GM21360 (cell line): ENCODE data around the gene IL17D.
"Not testable (repeated sequence)": the region's sequence is repeated elsewhere in the genome, so short reads cannot be mapped to it uniquely, and the experiment has no call there.

ENCODE experiments used
- ATAC-seq: cut with Tn5 transposase; IDR thresholded peaks from one replicate; pipeline ENCODE4 v1.9.1; 2021; ENCODE audit warnings: mild to moderate bottlenecking, moderate library complexity; ENCODE audit not compliant: unreplicated experiment

Gene IL17D

GRCh38 chr13:20717581-20718542 is 14.4 kb downstream of the IL17D start:
- ATAC-seq: no peak

DNA sequence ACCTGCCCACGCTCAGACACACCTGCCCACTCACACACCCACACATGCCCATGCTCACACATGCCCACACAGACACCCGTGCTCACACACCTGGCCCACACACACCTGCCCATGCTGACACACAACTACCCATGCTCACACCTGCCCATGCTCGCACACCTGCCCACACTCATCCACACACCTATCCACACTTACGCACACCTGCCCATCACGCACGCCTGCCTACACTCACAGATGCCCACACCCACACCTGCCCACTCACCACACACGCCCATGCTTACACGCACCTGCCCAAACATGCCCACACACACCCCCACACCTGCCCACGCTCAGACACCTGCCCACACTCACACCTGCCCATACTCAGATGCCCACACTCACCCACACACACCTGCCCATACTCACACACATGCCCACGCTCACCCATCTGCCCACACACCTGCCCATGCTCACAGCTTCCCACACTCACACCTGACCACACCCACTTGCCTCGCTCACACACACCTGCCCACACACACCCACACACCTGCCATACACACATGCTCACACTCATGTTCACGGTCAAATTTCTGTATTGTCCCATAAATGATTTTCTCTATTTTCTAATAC is 15.6 kb downstream of the IL17D start:
- no peak for ATAC-seq

- no peak for ATAC-seq
Measured at GRCh38 chr13:20719783-20720182, 16.3 kb downstream of the IL17D start.

DNA sequence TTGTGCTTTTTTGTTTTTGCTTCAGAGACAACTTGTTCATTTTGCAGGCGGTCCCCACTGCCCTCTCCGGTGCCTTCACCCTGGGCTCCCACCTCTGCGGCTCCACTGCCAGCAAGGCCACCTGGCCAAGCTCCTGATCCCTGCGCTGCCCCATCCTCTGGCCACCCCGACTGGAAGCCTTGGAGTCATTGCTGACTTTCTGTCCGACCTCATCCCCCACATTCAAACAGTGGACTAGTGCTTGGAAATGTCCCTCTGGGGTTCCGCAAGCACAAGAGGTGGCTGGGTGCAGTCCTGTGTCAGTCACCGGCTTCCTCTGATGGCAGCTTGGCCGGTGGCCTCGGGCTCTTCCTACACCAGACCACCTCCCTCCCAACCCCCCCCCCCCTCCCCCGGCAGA is 17.0 kb downstream of the IL17D start:
- ATAC-seq: no peak

GRCh38 chr13:20721058-20721453 is 17.6 kb downstream of the IL17D start:
- ATAC-seq: no peak

DNA sequence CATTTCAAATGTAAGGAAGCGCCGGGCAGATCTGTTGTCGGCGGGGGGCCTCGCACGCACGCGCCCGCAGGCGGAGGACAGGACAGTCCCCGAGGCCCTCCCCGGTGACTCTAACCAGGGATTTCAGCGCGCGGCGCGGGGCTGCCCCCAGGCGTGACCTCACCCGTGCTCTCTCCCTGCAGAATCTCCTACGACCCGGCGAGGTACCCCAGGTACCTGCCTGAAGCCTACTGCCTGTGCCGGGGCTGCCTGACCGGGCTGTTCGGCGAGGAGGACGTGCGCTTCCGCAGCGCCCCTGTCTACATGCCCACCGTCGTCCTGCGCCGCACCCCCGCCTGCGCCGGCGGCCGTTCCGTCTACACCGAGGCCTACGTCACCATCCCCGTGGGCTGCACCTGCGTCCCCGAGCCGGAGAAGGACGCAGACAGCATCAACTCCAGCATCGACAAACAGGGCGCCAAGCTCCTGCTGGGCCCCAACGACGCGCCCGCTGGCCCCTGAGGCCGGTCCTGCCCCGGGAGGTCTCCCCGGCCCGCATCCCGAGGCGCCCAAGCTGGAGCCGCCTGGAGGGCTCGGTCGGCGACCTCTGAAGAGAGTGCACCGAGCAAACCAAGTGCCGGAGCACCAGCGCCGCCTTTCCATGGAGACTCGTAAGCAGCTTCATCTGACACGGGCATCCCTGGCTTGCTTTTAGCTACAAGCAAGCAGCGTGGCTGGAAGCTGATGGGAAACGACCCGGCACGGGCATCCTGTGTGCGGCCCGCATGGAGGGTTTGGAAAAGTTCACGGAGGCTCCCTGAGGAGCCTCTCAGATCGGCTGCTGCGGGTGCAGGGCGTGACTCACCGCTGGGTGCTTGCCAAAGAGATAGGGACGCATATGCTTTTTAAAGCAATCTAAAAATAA is 18.2 kb downstream of the IL17D start:
- no peak for ATAC-seq

GRCh38 chr13:20727856-20728255 is 24.4 kb downstream of the IL17D start:
- ATAC-seq: no peak

DNA sequence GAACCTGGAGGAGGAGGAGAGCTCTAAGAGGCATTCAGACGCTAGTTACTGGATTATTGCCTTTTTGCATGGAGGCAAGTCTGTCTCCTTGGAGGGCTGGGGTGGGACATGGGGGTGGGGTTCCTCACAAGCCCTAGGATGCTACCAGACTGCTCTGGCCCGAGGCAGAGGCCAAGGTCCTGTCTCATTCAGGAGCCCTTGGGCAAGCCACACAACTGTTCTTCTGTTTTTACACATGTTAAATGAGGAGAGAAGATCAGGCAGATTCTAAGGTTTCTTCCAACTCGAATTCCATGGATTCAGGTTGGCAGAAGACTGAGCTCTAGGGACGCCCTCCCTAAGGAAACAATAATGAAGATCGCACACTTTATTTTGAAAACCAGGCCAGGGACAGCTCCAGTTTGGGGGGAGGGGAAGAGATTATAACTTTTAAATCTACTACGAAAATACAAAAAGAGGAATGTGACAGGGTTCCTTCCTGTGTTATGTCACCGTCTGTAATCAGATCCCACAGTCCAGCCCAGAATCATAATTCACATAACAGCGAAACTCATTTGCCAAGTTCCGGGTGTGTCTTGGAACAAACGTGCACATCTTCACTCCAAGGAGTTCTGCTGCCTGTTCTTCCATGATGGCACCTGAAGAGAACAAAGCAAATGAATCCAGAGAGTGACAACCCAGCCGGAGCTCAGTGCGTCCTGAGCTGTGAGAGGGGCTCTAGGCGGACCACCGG is 25.2 kb downstream of the IL17D start:
- no peak for ATAC-seq

DNA sequence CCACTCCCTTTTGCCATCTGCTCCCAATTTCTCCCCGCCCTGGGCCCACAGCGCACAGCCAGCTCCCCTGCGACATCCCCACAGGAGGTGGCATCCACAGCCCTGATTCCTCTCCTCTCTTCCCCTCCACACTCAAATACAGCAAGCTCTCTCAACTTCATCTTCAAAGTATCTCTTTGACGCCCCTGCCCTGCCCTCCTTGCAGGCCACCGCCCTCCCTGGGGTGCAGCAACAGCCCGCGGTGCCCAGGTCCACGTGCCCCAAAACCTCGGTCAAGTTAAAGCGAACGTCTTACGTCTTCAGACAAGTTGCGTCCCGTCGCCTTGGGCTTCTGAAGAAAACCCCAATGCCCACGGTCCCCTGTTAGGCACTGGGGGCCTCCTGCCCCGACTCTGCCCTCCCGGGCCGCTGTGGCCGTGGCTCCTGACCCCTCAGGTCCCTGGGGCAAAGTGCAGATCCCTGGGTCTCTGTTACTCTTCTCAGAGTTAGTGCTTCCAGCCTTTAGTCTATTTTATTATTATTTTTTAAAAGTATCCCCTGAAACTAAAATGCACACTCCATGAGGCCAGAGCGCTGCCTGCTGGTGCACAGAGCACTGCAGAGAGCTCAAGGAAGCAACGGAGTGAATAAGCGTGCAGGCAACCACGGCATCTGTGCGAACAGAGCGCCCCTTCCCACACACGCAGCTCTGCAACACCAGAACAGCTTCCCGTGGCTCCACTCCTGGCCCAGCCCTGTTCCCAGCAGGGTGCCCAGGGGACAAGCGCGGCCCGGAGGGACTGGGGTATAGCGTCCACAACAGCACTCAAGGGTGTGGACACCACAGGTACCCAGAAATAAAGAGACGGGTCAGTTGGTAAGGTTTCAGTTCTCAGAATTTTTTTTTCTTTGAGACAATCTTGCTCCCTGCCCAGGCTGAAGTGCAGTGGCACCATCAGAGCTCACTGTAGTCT is 26.4 kb downstream of the IL17D start:
- ATAC-seq: no peak

- ATAC-seq: no peak
Measured at GRCh38 chr13:20738616-20739015, 35.1 kb downstream of the IL17D start.

- ATAC-seq: no peak
Measured at GRCh38 chr13:20740021-20740420, 36.5 kb downstream of the IL17D start.

- not testable (repeated sequence) for ATAC-seq
Measured at GRCh38 chr13:20743830-20744404, 40.4 kb downstream of the IL17D start.

DNA sequence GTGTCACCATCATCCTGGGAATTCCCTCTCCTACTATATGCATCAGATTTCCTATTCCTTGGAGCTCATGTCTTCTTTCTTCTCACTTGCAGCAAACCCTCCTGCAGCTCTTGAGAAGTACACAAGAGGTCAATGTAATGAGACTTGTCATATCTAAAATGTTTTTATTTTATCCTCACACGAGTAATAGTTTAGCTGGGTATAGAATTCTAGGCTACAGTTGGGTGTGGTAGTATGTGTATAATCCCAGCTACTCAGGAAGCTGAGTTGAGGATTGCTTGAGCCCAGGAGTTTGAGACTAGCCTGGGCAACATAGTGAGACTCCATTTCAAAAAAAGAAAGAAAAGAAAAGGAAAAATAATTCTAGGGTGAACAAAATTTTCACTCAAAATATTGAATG is 45.9 kb downstream of the IL17D start:
- ATAC-seq: no peak

DNA sequence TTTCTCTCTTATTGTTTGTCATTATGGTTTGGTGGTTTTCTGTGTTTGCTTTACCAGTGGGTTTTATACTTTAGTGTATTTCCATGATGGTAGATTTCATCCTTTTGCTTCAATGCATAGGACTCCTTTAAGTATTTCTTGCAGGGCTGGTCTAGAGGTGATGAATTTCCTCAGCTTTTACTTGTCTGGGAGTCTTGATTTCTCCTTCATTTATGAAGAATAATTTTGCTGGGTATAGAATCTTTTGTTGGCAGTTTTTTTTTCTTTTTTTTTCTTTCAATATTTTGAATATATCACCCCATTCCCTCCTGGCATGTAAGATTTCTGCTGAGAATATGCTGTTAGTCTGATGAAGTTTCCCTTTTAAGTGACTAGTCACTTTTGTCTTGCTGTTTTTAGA is 50.5 kb downstream of the IL17D start:
- no peak for ATAC-seq

DNA sequence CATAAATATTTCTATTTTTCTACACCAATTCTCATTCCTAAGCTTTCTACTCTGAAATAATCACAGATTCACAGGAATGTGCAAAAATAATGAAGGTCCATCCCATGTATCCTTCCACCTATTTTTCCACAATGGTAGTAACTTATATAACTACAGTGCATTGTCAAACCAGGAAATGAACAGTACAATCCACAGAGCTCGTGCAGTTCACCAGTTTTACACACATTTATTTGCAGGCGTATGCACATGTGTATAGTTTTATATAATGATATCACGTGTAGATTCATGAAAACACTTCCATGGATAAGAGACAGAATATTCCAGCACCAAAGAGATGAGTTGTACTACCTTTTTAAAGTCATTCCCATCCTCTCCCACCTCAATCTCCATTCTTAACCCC is 57.4 kb downstream of the IL17D start:
- no peak for ATAC-seq

DNA sequence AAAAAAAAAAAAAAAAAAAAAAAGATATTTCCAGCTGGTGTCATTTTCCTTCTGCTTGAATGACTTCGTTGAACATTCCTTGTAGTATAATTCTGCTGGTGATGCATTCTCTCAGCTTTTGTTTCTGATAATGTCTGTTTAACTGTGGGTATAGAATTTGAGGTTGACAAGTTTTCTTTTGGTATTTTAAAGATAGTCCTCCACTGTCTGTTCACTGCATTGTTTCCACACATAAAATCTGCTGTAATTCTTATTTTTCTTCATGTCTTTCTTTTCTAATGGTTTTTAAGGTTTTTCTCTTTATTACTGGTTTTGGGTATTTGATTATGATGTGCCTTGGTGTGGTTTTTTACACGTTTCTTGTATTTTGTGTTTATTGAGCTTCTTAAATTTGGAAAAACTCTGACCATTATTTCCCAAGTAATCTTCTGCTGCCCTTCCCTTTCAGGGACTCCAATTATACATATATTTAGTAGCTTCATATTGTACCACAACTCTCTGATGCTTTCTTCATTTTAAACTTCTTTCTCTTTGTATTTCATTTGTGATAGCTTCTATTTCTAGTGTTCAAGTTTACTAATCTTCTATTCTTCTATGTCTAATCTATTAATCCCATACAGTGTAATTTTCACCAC is 63.9 kb downstream of the IL17D start:
- ATAC-seq: no peak

DNA sequence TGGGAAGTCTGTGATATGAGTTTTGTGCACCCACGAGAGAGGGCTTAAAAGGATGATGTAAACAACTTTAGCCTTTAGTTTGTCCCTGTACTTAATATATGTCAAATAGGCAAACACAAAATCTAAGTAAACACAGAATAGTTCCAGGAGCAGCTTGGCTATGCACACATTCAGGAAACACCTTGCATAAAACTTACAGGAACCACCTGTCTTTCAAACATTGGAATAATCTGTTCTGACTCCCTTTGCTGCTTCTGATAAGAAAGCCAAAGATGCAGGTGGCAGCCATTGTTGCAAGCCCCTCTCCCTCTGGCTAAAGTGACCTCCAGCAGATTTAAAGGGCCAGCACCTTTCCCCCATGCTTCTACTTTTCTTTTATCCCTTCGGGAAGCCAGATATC is 65.6 kb downstream of the IL17D start:
- ATAC-seq: no peak

- ATAC-seq: no peak
Measured at GRCh38 chr13:20769834-20770233, 66.3 kb downstream of the IL17D start.
